GM12801 (cell line): ENCODE measurements around the gene GMDS.

ENCODE experiments used
- TF ChIP-seq, protein P1 (sequence below): IDR thresholded peaks from one replicate; pipeline ENCODE4 v1.5.1; 2011; ENCODE audit warnings: control low read depth; ENCODE audit not compliant: insufficient read length; ENCODE audit errors: extremely low read depth

GMDS gene

DNA sequence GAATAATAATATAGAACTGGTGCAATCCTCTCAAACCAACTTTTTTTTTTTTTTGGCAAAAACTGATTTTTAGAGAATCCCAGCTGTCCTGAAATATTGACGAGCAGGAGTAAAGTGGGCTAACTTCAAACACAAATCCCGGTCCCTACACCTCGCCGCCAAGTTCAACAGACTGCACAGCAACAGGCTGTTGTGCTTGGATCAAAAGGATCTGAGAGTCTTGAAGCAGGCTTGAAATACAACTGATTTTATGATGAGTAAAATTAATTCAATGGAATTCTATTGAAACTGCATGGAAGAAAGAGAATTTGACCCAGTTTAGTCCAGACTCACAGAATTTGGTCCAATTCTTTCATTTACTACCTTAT is 463.6 kb downstream of the GMDS start:
- TF ChIP-seq, protein P1, sequence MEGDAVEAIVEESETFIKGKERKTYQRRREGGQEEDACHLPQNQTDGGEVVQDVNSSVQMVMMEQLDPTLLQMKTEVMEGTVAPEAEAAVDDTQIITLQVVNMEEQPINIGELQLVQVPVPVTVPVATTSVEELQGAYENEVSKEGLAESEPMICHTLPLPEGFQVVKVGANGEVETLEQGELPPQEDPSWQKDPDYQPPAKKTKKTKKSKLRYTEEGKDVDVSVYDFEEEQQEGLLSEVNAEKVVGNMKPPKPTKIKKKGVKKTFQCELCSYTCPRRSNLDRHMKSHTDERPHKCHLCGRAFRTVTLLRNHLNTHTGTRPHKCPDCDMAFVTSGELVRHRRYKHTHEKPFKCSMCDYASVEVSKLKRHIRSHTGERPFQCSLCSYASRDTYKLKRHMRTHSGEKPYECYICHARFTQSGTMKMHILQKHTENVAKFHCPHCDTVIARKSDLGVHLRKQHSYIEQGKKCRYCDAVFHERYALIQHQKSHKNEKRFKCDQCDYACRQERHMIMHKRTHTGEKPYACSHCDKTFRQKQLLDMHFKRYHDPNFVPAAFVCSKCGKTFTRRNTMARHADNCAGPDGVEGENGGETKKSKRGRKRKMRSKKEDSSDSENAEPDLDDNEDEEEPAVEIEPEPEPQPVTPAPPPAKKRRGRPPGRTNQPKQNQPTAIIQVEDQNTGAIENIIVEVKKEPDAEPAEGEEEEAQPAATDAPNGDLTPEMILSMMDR: no peak

DNA sequence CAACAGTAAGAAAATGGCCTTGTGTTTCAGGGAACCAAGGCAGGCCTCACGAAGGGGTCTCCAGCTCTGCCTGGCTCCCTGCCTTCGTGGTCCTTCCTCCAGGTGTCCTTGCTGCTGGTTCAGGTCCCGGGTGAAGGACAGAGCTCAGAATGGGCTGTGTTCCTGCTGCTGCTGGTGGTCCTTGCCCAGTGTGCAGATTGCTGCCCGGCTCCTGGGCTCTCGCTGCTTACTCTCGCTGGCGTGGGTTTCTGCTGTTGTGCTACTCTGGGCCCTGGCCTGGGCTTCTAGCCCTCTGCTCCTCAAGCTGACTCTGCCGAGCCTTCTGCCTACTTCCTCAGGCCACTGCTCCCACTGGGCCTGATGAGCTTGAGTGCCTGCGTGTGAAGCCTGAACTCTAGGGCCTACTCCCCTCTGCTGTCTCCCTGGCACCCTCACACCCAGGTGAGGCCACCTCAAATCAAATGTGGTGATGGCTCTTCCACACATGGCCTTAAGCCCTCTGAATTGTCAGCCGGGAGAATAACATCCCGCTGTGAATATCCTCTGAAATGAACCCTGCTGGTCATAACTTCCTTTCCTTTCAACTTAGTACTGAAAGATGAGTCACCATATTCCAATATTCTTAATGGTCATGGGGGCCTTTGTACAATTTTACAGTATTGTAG is 464.1 kb downstream of the GMDS start:
- TF ChIP-seq, protein P1: no peak

DNA sequence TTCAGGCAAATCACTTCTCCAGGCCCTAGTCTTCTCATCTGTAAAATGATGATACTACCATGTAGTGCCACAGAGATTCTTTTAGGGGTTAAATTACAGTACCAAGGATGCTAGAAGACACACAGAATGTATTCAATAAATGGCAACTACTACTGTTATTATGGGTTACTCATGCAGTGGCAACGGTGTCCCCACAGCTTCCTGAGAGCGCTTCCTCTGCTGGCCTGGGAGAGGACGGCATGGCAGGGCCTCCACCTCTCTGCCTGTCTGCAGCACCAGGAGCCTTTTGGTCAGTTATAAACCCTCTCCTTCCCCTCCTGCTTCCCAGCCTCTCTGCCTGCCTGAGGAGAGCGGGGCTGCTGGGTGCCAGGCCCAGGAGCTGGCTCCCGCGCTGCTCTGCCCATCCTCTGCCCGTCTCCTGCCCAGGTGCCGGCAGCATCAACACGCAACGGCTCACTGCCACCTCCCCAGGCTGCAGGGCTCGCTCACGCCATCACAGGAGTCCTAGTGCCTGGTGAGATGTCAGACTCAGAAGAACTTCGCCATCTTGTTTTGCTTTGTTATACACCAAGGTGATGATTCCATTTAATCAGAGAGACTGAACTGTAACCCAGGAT is 465.0 kb downstream of the GMDS start:
- TF ChIP-seq, protein P1: no peak

DNA sequence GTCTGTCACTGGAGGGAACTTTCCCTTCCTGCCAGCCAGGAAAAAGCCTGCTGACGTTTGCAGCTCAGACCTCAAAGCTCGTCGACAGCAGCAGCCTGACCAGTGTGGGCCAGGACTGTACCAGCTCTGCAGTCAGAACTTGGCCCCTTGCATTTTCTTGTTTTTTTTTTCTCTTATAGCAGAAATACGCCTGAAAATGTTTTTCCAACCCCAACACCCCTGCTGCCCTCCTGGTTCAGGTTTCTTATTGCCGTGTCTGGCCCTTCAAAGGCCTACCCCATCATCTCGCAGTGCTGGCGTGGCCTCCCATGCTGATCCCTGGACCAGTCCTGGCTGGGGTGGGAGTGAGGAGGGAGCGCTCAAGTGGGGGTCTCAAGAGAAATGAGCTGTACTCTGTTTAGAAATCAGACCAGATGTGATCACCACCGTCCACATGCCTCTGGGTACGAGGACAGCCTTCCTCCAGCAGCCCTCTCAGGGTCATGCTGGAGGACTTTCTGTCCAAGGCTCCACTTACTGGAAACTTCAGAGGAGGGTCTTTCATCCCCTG is 466.6 kb downstream of the GMDS start:
- TF ChIP-seq, protein P1: no peak

DNA sequence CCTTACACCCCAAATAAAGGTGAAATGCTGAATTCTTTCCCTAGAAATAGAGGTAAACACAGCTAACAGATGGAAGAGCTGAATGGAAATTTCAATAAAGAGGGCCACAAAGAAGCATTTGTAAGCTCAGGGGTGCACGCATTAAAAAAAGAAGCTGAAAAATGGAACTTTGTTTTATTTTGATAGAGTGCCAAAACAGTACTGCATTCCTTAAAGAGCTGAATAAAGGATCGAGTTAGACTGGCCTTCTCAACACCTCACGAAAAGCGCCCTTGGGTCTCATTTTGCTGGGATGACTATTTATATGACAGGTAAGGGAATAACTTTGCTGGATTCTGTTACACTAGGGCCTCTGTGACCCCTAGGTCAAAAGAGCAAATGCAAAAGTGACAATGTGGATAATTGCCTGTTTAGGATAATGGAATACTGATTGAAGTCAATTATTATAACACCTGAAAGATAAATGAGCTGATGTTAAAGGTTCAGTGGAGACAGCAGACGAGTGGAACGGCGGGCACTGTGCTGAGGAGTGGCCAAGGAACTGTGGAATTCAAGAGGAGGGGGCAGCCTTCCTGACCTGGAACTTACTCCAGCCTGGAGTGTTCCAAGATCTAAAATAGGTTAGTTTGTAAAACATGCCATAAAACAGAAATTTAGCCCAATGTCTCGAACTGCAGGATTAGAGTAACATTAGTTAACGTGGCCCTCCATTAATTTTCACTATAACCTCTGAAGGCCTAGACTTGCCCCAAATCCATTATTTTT is 467.3 kb downstream of the GMDS start:
- TF ChIP-seq, protein P1: no peak

DNA sequence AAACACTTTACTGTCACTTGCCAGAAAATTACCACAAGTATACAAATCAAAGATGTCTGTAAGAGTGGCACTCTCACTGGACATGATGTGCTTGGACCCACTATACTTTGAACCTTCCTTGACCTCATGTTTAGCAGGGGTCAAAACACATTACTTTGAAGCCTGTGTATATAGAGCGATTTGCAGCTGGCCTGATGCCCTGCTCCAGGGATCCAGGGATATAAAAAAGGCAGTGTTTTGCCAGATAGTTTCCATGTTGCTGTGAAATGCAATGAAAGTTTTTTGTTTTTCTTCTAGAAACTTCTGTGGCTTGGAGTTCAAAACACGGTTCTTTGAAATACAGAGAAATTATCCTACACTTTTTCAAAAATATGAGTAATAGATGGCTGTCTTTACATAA is 470.0 kb downstream of the GMDS start:
- TF ChIP-seq, protein P1: no peak

DNA sequence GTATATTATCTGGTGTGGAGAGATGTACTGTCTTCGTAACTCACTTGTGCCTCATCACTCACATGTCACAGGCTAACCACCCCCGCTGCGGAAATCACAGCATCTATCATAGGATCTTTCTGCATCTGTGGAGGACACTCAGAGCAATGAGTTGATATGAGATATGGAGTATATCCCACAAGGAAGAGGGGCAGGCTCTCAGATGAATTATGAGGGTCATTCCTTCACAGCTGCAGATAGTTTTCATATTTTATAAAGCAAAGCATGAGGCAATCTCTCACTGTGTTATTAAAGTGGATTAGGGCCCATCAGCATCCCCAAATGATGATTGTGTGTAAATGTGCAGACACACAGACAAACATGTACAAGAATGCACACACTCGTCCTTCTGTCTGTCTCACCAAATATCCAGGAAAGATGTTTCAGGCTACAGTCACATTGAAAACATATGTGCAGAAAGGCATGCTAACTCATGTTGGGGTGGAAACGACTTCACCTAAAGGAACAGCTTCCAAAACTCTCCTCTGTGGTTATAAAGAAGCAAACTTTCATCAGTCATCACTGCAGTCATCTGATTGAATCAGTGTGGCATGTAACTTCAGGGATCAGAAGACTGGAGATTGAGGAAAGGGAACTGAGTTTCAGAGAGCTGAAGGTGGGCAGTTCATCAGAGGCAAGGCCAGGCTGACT is 471.0 kb downstream of the GMDS start:
- TF ChIP-seq, protein P1: no peak
